Activated CD8-positive, alpha-beta T cell treated with anti-CD3 and anti-CD28 coated beads for 36 hours (primary cell): ENCODE data around the gene FKBP1B. TPM values are rescaled to one million over a fixed set of nuclear protein-coding genes. Genes with fewer than 3 reads are reported as not detected.

Experiments
- ATAC-seq: fragments of 200-7000 bp; cut with Tn5 transposase; one replicate; pipeline ENCODE4 v1.10.0; 2021; ENCODE audit warnings: mild to moderate bottlenecking, moderate library complexity
- CTCF ChIA-PET: fragments of 350-600 bp; sonication (Branson Sonifier 250); formaldehyde crosslinking; loops from one replicate; lab custom pipeline; 2021; ENCODE audit warnings: antibody characterized with exemption; lab: Charles Lee
- POLR2A ChIA-PET: fragments of 350-600 bp; sonication (Branson Sonifier 250); formaldehyde crosslinking; loops from one replicate; lab custom pipeline; 2021; ENCODE audit warnings: antibody characterized with exemption; lab: Charles Lee
- DNase-seq: peaks from one replicate; pipeline ENCODE4 v3.0.0-alpha.2; 2020
- H3K27ac Mint-ChIP-seq: one replicate; pipeline ENCODE4 v1.8.0; 2021; ENCODE audit warnings: mild to moderate bottlenecking, mixed read lengths
- H3K27me3 Mint-ChIP-seq: one replicate; pipeline ENCODE4 v1.8.0; 2021; ENCODE audit warnings: mixed read lengths
- H3K36me3 Mint-ChIP-seq: one replicate; pipeline ENCODE4 v1.8.0; 2021; ENCODE audit warnings: low read depth, mixed read lengths
- H3K4me1 Mint-ChIP-seq: one replicate; pipeline ENCODE4 v1.8.0; 2021; ENCODE audit warnings: low read depth, mixed read lengths
- H3K4me3 Mint-ChIP-seq: one replicate; pipeline ENCODE4 v1.8.0; 2021; ENCODE audit warnings: mild to moderate bottlenecking, moderate library complexity, mixed read lengths
- H3K9me3 Mint-ChIP-seq: one replicate; pipeline ENCODE4 v1.8.0; 2021; ENCODE audit warnings: mixed read lengths
- CTCF ChIP-seq: fragments of 200-600 bp; IDR thresholded peaks from one replicate; pipeline ENCODE4 v1.8.0; 2022; ENCODE audit warnings: antibody characterized with exemption, mild to moderate bottlenecking
- intact Hi-C: fragments of 100-400 bp; cut with micrococcal nuclease; formaldehyde crosslinking; loops from one replicate; pipeline ENCODE4 v1.10.0; 2022
- total RNA-seq, 2 experiments: library from RNA; stranded (reverse); gene quantifications; one replicate each; pipeline ENCODE4 v1.2.3, GENCODE V29; 2021

FKBP1B gene
- total RNA-seq, 2 experiments from 2014 or later = 1.3 to 1.7 TPM

- Mint-ChIP-seq H3K36me3 (peaks cover 18% of the 10 kb centered on the region), H3K9me3 (no peaks in the 10 kb centered on the region), H3K27me3 (no peaks in the 10 kb centered on the region), H3K4me1 (peaks cover 36% of the 10 kb centered on the region), H3K27ac (peak within 1 kb of the TSS; percentile 98), H3K4me3 (peak within 1 kb of the TSS; percentile 93)
- ChIA-PET CTCF (interaction anchor here (0.8 to 5.7 kb wide), 6 partner anchors 9 to 255 kb away, joined by 3 to 27 read pairs (median 7); partner anchors contain the start of genes ATAD2B and TP53I3), POLR2A (interaction anchor here (0.7 to 2.4 kb wide), 9 partner anchors 10 to 284 kb away, joined by 3 to 18 read pairs (median 3); partner anchors contain the start of genes ATAD2B, ITSN2 and WDCP)
- peak; percentile 100 for DNase-seq
- intact Hi-C loops = loop anchor here (5.0 kb wide), 1 partner anchor 149 kb away; the partner anchor contains the start of gene ATAD2B
- no peak for TF ChIP-seq CTCF
- ATAC-seq = peak; percentile 92
Observed at GRCh38 chr2:24075915-24076848, 26.6 kb downstream of the FKBP1B start, which contains the start of gene SF3B6. Gene SF3B6, minus strand, starts transcription at chr2:24076326. Its CDS starts 97 bp downstream, at chr2:24076229.

- no peaks in the 10 kb centered on the region for H3K27me3 Mint-ChIP-seq
- DNase-seq = peak; percentile 43
- TF ChIP-seq CTCF = no peak
- H3K27ac Mint-ChIP-seq = peak overlapping the region; percentile 98
- peaks cover 18% of the 10 kb centered on the region for H3K36me3 Mint-ChIP-seq
- peak overlapping the region; percentile 93 for H3K4me3 Mint-ChIP-seq
- ChIA-PET CTCF (interaction anchor here (0.8 to 5.7 kb wide), 6 partner anchors 8 to 256 kb away, joined by 3 to 27 read pairs (median 7); partner anchors contain the start of genes ATAD2B and TP53I3), POLR2A (interaction anchor here (0.7 to 2.4 kb wide), 7 partner anchors 10 to 284 kb away, joined by 3 to 18 read pairs (median 3); partner anchors contain the start of genes ATAD2B and ITSN2)
- intact Hi-C loops = loop anchor here (5.0 kb wide), 1 partner anchor 150 kb away; the partner anchor contains the start of gene ATAD2B
- H3K4me1 Mint-ChIP-seq = peaks cover 36% of the 10 kb centered on the region
- H3K9me3 Mint-ChIP-seq = no peaks in the 10 kb centered on the region
- ATAC-seq = peak; percentile 10
Observed at GRCh38 chr2:24076849-24077534, 27.5 kb downstream of the FKBP1B start.

GRCh38 chr2:24077535-24077877 lies 28.0 kb downstream of the FKBP1B start:
- DNase-seq = peak; percentile 12
- Mint-ChIP-seq H3K27ac (peak overlapping the region; percentile 56), H3K9me3 (no peaks in the 10 kb centered on the region), H3K36me3 (peaks cover 20% of the 10 kb centered on the region), H3K27me3 (no peaks in the 10 kb centered on the region), H3K4me3 (peak overlapping the region; percentile 93), H3K4me1 (peaks cover 33% of the 10 kb centered on the region)
- POLR2A ChIA-PET = interaction anchor here (1.1 to 2.4 kb wide), 4 partner anchors 11 to 152 kb away, joined by 3 to 18 read pairs (median 8); partner anchors contain the start of gene ATAD2B
- no peak for TF ChIP-seq CTCF
- no peak for ATAC-seq
- CTCF ChIA-PET = interaction anchor here (1.2 to 5.7 kb wide), 3 partner anchors 12 to 253 kb away, joined by 6 to 27 read pairs (median 24); partner anchors contain the start of gene ATAD2B
- intact Hi-C loops = loop anchor here (5.0 kb wide), 1 partner anchor 150 kb away; the partner anchor contains the start of gene ATAD2B

GRCh38 chr2:24077879-24078278 lies 28.3 kb downstream of the FKBP1B start:
- Mint-ChIP-seq H3K4me3 (peak overlapping the region; percentile 93), H3K36me3 (peaks cover 18% of the 10 kb centered on the region), H3K27me3 (no peaks in the 10 kb centered on the region), H3K4me1 (peaks cover 29% of the 10 kb centered on the region), H3K27ac (no peak overlapping the region), H3K9me3 (no peaks in the 10 kb centered on the region)
- no peak for DNase-seq
- intact Hi-C loops = loop anchor here (5.0 kb wide), 1 partner anchor 151 kb away; the partner anchor contains the start of gene ATAD2B
- TF ChIP-seq CTCF = no peak
- CTCF ChIA-PET = interaction anchor here (4.4 to 5.7 kb wide), 2 partner anchors 151 to 254 kb away, joined by 24 to 27 read pairs; partner anchors contain the start of gene ATAD2B
- POLR2A ChIA-PET = interaction anchor here (1.2 to 2.1 kb wide), 2 partner anchors 11 to 151 kb away, joined by 3 to 11 read pairs; partner anchors contain the start of gene ATAD2B
- ATAC-seq = no peak
